ENCODE measurements around the gene COX4I1. TPM values are rescaled to one million over a fixed set of nuclear protein-coding genes. Genes with fewer than 3 reads are reported as not detected.

COX4I1 gene
- total and polyA plus RNA-seq, 7 donors, result 627 to 1,800 (median 1,031) TPM

DNA sequence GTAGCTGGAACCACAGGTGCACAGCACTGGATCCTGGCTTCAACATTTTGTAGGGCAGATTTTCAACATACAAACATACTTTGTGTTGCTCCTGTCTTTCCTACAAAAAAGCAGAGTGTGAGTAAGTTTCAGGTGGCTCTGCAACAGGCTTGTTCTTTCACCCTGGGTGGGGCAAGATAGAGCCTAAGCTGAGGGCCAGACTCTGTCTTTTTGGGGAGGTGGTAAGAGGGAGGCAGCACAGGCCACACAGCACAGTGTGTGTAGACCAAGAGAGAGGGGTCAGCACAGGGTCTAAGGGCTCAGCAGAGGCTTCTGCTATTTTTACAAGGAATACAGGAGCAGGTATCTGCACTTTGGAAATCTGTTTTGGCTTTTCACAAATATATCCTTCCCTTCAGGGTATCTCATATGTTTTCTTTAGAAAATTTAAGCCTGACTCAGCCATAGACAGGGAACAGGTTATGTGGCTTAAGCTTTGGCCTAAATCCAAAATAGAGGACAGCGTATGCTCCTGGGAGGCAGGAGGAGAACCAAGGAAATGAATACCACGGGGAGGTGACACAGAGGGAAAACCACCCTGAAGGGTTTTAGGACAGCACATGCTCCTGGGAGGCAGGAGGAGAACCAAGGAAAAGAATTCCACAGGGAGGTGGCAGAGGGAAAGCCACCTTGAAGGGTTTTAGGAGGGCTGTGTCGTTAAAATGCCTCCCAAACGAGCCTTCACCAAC is 21.7 kb upstream of the COX4I1 start:
- intact Hi-C loops (cut with DNase I), result no loop called here
- peaks cover 6 to 56% of the 10 kb centered on the region in 2 donors for H3K36me3 ChIP-seq (ENCODE audit: insufficient read depth in 1 of 2, low read depth in 1 of 2)

GRCh38 chr16:85778873-85779272 is 20.6 kb upstream of the COX4I1 start:
- intact Hi-C loops (cut with DNase I), result no loop called here
- H3K27ac ChIP-seq, result no peak overlapping the region
- WGBS, 3 donors, result 74 to 76% (median 76%) methylated on average over 12 of the region's 12 CpGs

More for the DNA sequence above, 21.7 kb upstream of the COX4I1 start:
- Histone ChIP-seq H3K4me3 (no peak overlapping the region), H3K27ac (no peak overlapping the region), H3K4me1 (peaks cover 14% of the 10 kb centered on the region), H3K9me3 (no peaks in the 10 kb centered on the region), H3K27me3 (ENCODE audit: insufficient read depth in 3 of 3, low read length in 2 of 3) (no peaks in the 10 kb centered on the region)
- WGBS, 3 donors, result 63 to 79% (median 74%) methylated on average over 4 of the region's 4 CpGs
- ATAC-seq (no peak), DNase-seq (no peak)
- TF ChIP-seq, protein P1, sequence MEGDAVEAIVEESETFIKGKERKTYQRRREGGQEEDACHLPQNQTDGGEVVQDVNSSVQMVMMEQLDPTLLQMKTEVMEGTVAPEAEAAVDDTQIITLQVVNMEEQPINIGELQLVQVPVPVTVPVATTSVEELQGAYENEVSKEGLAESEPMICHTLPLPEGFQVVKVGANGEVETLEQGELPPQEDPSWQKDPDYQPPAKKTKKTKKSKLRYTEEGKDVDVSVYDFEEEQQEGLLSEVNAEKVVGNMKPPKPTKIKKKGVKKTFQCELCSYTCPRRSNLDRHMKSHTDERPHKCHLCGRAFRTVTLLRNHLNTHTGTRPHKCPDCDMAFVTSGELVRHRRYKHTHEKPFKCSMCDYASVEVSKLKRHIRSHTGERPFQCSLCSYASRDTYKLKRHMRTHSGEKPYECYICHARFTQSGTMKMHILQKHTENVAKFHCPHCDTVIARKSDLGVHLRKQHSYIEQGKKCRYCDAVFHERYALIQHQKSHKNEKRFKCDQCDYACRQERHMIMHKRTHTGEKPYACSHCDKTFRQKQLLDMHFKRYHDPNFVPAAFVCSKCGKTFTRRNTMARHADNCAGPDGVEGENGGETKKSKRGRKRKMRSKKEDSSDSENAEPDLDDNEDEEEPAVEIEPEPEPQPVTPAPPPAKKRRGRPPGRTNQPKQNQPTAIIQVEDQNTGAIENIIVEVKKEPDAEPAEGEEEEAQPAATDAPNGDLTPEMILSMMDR (IDR thresholded peaks at IDR 0.05), result no peak

GRCh38 chr16:85780281-85780680 is 19.2 kb upstream of the COX4I1 start:
- no peaks in the 10 kb centered on the region for H3K27me3 ChIP-seq (ENCODE audit: insufficient read depth in 3 of 3, low read length in 2 of 3)
- no peak overlapping the region for H3K27ac ChIP-seq
- 90 to 97% (median 92%) methylated on average over 26 of the region's 26 CpGs for WGBS, 3 donors
- peaks cover 6 to 69% of the 10 kb centered on the region in 2 donors for H3K36me3 ChIP-seq (ENCODE audit: insufficient read depth in 1 of 2, low read depth in 1 of 2)
- ATAC-seq, result no peak
- intact Hi-C loops (cut with DNase I), result no loop called here
- peaks cover 17% of the 10 kb centered on the region for H3K4me1 ChIP-seq
- H3K9me3 ChIP-seq, result no peaks in the 10 kb centered on the region
- TF ChIP-seq, protein P1 (IDR thresholded peaks at IDR 0.05), result no peak
- DNase-seq, result no peak
- no peak overlapping the region for H3K4me3 ChIP-seq

More at GRCh38 chr16:85778873-85779272, 20.6 kb upstream of the COX4I1 start:
- Histone ChIP-seq H3K9me3 (no peaks in the 10 kb centered on the region), H3K4me3 (no peak overlapping the region), H3K27me3 (ENCODE audit: insufficient read depth in 3 of 3, low read length in 2 of 3) (no peaks in the 10 kb centered on the region), H3K4me1 (peaks cover 17% of the 10 kb centered on the region), H3K36me3 (ENCODE audit: insufficient read depth in 1 of 2, low read depth in 1 of 2) (peaks cover 6 to 56% of the 10 kb centered on the region in 2 donors)
- DNase-seq (no peak), ATAC-seq (no peak)
- TF ChIP-seq, protein P1 (IDR thresholded peaks at IDR 0.05), result no peak

GRCh38 chr16:85781156-85781555 is 18.3 kb upstream of the COX4I1 start:
- H3K4me1 ChIP-seq, result peaks cover 17% of the 10 kb centered on the region
- H3K4me3 ChIP-seq, result no peak overlapping the region
- 87 to 92% (median 88%) methylated on average over 10 of the region's 10 CpGs for WGBS, 3 donors
- no peak overlapping the region for H3K27ac ChIP-seq
- DNase-seq, result no peak
- intact Hi-C loops (cut with DNase I), result no loop called here
- no peak for ATAC-seq
- TF ChIP-seq, protein P1 (IDR thresholded peaks at IDR 0.05), result no peak
- H3K36me3 ChIP-seq (ENCODE audit: insufficient read depth in 1 of 2, low read depth in 1 of 2), result peaks cover 6 to 71% of the 10 kb centered on the region in 2 donors
- H3K9me3 ChIP-seq, result no peaks in the 10 kb centered on the region
- H3K27me3 ChIP-seq (ENCODE audit: insufficient read depth in 3 of 3, low read length in 2 of 3), result no peaks in the 10 kb centered on the region
